CD14-positive monocyte (primary cell): Measurements from ENCODE around the gene ROBO3. TPM values are rescaled to one million over a fixed set of nuclear protein-coding genes. Genes with fewer than 3 reads are reported as not detected.
A peak's percentile ranks its signal among the peaks of the same experiment; 100 is the strongest.

ENCODE experiments used
- DNase-seq, 3 donors: peaks; one replicate each; pipeline ENCODE4 v3.0.0-alpha.2; 2011 to 2022
- H2AFZ ChIP-seq: 2 replicates; pipeline ENCODE4 v1.6.0; 2012; ENCODE audit warnings: mild to moderate bottlenecking, low read depth, low read length, inconsistent platforms; ENCODE audit not compliant: insufficient read depth, poor library complexity, severe bottlenecking
- H3K27ac ChIP-seq, 2 donors: 1 replicate in 1 of 2; 2 replicates in 1 of 2; pipeline ENCODE4 v1.5.1; 2012 to 2013; ENCODE audit warnings: low read length in 2 of 2, control low read depth in 1 of 2, inconsistent platforms in 1 of 2, low read depth in 1 of 2, mild to moderate bottlenecking in 1 of 2
- H3K27me3 ChIP-seq, 2 donors: one replicate each; pipeline versions ENCODE4 v1.6.0 to v1.6.1; 2011 to 2013; ENCODE audit warnings: low read length in 2 of 2; ENCODE audit not compliant: control insufficient read depth in 2 of 2, insufficient read depth in 2 of 2
- H3K36me3 ChIP-seq, 2 donors: replicated peaks in 1 of 2; 1 replicate in 1 of 2; 2 replicates in 1 of 2; pipeline versions ENCODE4 v1.5.1 to v1.6.1; 2012 to 2013; ENCODE audit warnings: low read length in 2 of 2, control low read depth in 1 of 2, inconsistent platforms in 1 of 2, mild to moderate bottlenecking in 1 of 2; ENCODE audit not compliant: insufficient read depth in 2 of 2, control insufficient read depth in 1 of 2
- H3K4me1 ChIP-seq, 2 donors: 1 replicate in 1 of 2; 2 replicates in 1 of 2; pipeline versions ENCODE4 v1.5.1 to v1.6.1; 2012 to 2013; ENCODE audit warnings: low read length in 2 of 2, control low read depth in 1 of 2, inconsistent platforms in 1 of 2, mild to moderate bottlenecking in 1 of 2, moderate library complexity in 1 of 2; ENCODE audit not compliant: insufficient read depth in 2 of 2, control insufficient read depth in 1 of 2
- H3K4me2 ChIP-seq: replicated peaks from 2 replicates; pipeline ENCODE3; 2012; ENCODE audit warnings: low read length, moderate library complexity, mild to moderate bottlenecking; ENCODE audit not compliant: poor library complexity, severe bottlenecking; ENCODE audit errors: extremely low read depth
- H3K4me3 ChIP-seq, 3 experiments: fragments of 200-600 bp in 1 of 3; sonication (generic) in 1 of 3; replicated peaks in 1 of 3; 1 replicate in 2 of 3; 2 replicates in 1 of 3; pipeline ENCODE4 v1.5.1; 2011 to 2013; ENCODE audit warnings: low read length in 3 of 3, mild to moderate bottlenecking in 3 of 3, control low read depth in 2 of 3, low read depth in 2 of 3, inconsistent platforms in 1 of 3, moderate library complexity in 1 of 3
- H3K79me2 ChIP-seq: 2 replicates; pipeline ENCODE4 v1.6.0; 2012; ENCODE audit warnings: mild to moderate bottlenecking, control low read depth, inconsistent platforms, low read length, moderate library complexity; ENCODE audit not compliant: insufficient read depth
- H3K9ac ChIP-seq: 2 replicates; pipeline ENCODE4 v1.6.0; 2017; ENCODE audit warnings: low read length, mild to moderate bottlenecking; ENCODE audit not compliant: insufficient read depth, poor library complexity, severe bottlenecking
- H3K9me3 ChIP-seq, 2 donors: replicated peaks in 1 of 2; 1 replicate in 1 of 2; 2 replicates in 1 of 2; pipeline versions ENCODE4 v1.5.1 to v1.6.1; 2012 to 2013; ENCODE audit warnings: low read length in 2 of 2, control low read depth in 1 of 2; ENCODE audit not compliant: control insufficient read depth in 1 of 2, insufficient read depth in 1 of 2
- H4K20me1 ChIP-seq: 2 replicates; pipeline ENCODE4 v1.6.0; 2012; ENCODE audit warnings: mild to moderate bottlenecking, low read length, control low read depth, moderate library complexity; ENCODE audit not compliant: insufficient read depth
- H3K27ac Mint-ChIP-seq, 7 donors: one replicate each; pipeline ENCODE4 v1.8.0; 2020; ENCODE audit warnings: mild to moderate bottlenecking in 7 of 7, mixed read lengths in 7 of 7, moderate library complexity in 6 of 7, inconsistent platforms in 2 of 7
- H3K27me3 Mint-ChIP-seq, 3 donors: one replicate each; pipeline ENCODE4 v1.8.0; 2021 to 2022; ENCODE audit warnings: low read depth in 3 of 3, mild to moderate bottlenecking in 3 of 3, mixed read lengths in 3 of 3, moderate library complexity in 3 of 3, inconsistent platforms in 1 of 3
- H3K36me3 Mint-ChIP-seq, 2 donors: one replicate each; pipeline ENCODE4 v1.8.0; 2020; ENCODE audit warnings: mixed read lengths in 2 of 2, inconsistent platforms in 1 of 2, mild to moderate bottlenecking in 1 of 2
- H3K4me1 Mint-ChIP-seq: one replicate; pipeline ENCODE4 v1.8.0; 2020; ENCODE audit warnings: mild to moderate bottlenecking, mixed read lengths
- H3K4me3 Mint-ChIP-seq, 2 donors: one replicate each; pipeline ENCODE4 v1.8.0; 2020; ENCODE audit warnings: mild to moderate bottlenecking in 2 of 2, mixed read lengths in 2 of 2, moderate library complexity in 1 of 2
- H3K9me3 Mint-ChIP-seq, 7 donors: one replicate each; pipeline ENCODE4 v1.8.0; 2020 to 2022; ENCODE audit warnings: mixed read lengths in 7 of 7, mild to moderate bottlenecking in 6 of 7, moderate library complexity in 6 of 7, inconsistent platforms in 2 of 7
- WGBS: methylation state at CpG from one replicate; pipeline ENCODE4 v1.1.5; 2013; ENCODE audit warnings: missing lambda C conversion rate; ENCODE audit not compliant: insufficient coverage; 5-methylcytosine and 5-hydroxymethylcytosine counted together
- intact Hi-C, 2 donors: fragments of 100-400 bp; cut with micrococcal nuclease; formaldehyde crosslinking; loops; one replicate each; pipeline versions ENCODE4 v1.15.0 to v1.15.1; 2023
- polyA plus RNA-seq, 3 donors: library from polyadenylated mRNA; depleted of rRNA in 1 of 3; unstranded in 2 of 3; stranded (reverse) in 1 of 3; fragments of 300-500 nt in 2 of 3; fragments of >200 nt in 1 of 3; fragmentation: Illumina TruSeq in 2 of 3; gene quantifications; 1 replicate in 2 of 3; 2 replicates in 1 of 3; pipeline ENCODE4 v1.2.3, GENCODE V29; 2012 to 2021
- TF ChIP-seq, protein P1 (sequence below): fragments of 200-600 bp; IDR thresholded peaks from one replicate; pipeline ENCODE4 v1.8.0; 2022; ENCODE audit warnings: antibody characterized with exemption, mild to moderate bottlenecking

ROBO3 gene
- polyA plus RNA-seq, 3 donors: 0.39 to 11.6 (median 0.81) TPM

- Histone ChIP-seq H3K4me3 (no peak overlapping the region), H4K20me1 (no peaks in the 10 kb centered on the region), H3K36me3 (no peaks in the 10 kb centered on the region), H3K4me1 (peaks cover 15 to 28% of the 10 kb centered on the region in 2 donors), H3K79me2 (no peaks in the 10 kb centered on the region), H3K4me2 (no peak overlapping the region), H3K9me3 (peaks cover 0 to 13% of the 10 kb centered on the region in 2 donors), H2AFZ (no peak overlapping the region), H3K9ac (no peak overlapping the region), H3K27ac (no peak overlapping the region), H3K27me3 (peaks cover 42 to 91% of the 10 kb centered on the region in 2 donors)
- 33% methylated on average over 7 of the region's 9 CpGs for WGBS
- TF ChIP-seq, protein P1, sequence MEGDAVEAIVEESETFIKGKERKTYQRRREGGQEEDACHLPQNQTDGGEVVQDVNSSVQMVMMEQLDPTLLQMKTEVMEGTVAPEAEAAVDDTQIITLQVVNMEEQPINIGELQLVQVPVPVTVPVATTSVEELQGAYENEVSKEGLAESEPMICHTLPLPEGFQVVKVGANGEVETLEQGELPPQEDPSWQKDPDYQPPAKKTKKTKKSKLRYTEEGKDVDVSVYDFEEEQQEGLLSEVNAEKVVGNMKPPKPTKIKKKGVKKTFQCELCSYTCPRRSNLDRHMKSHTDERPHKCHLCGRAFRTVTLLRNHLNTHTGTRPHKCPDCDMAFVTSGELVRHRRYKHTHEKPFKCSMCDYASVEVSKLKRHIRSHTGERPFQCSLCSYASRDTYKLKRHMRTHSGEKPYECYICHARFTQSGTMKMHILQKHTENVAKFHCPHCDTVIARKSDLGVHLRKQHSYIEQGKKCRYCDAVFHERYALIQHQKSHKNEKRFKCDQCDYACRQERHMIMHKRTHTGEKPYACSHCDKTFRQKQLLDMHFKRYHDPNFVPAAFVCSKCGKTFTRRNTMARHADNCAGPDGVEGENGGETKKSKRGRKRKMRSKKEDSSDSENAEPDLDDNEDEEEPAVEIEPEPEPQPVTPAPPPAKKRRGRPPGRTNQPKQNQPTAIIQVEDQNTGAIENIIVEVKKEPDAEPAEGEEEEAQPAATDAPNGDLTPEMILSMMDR: no peak
- Mint-ChIP-seq H3K9me3 (peaks cover 0 to 20% (median 3%) of the 10 kb centered on the region in 7 donors), H3K27ac (no peak overlapping the region), H3K27me3 (peaks cover 79 to 85% (median 80%) of the 10 kb centered on the region in 3 donors), H3K4me3 (peak overlapping the region in 1 of 2 donors; percentile 64), H3K36me3 (peaks cover 0 to 1% of the 10 kb centered on the region in 2 donors), H3K4me1 (peaks cover 35% of the 10 kb centered on the region)
- no peak for DNase-seq
- intact Hi-C loops: no loop called here
Observed at GRCh38 chr11:124872741-124873140, 7.5 kb downstream of the ROBO3 start.

GRCh38 chr11:124873951-124874350 lies 8.7 kb downstream of the ROBO3 start:
- peaks cover 15 to 22% of the 10 kb centered on the region in 2 donors for H3K4me1 ChIP-seq
- no peaks in the 10 kb centered on the region for H4K20me1 ChIP-seq
- H3K27ac Mint-ChIP-seq: no peak overlapping the region
- WGBS: 84% methylated on average over 5 of the region's 8 CpGs
- intact Hi-C loops: no loop called here
- H3K9ac ChIP-seq: no peak overlapping the region
- peaks cover 72 to 80% (median 73%) of the 10 kb centered on the region in 3 donors for H3K27me3 Mint-ChIP-seq
- peaks cover 28% of the 10 kb centered on the region for H3K4me1 Mint-ChIP-seq
- H3K27me3 ChIP-seq: peaks cover 30 to 82% of the 10 kb centered on the region in 2 donors
- no peaks in the 10 kb centered on the region for H3K36me3 ChIP-seq
- peaks cover 0 to 18% (median 3%) of the 10 kb centered on the region in 7 donors for H3K9me3 Mint-ChIP-seq
- peaks cover 0 to under 1% of the 10 kb centered on the region in 2 donors for H3K9me3 ChIP-seq
- no peak overlapping the region for H3K4me3 ChIP-seq
- no peak for DNase-seq
- no peak overlapping the region for H2AFZ ChIP-seq
- H3K27ac ChIP-seq: no peak overlapping the region
- H3K4me2 ChIP-seq: no peak overlapping the region
- no peaks in the 10 kb centered on the region for H3K36me3 Mint-ChIP-seq
- TF ChIP-seq, protein P1: no peak
- no peak overlapping the region for H3K4me3 Mint-ChIP-seq
- H3K79me2 ChIP-seq: no peaks in the 10 kb centered on the region
